HG02759 (cell line): ENCODE results near the gene NR1H2.
"Not testable (repeated sequence)": the region's sequence is repeated elsewhere in the genome, so short reads cannot be mapped to it uniquely, and the experiment has no call there.

Experiments
- ATAC-seq: cut with Tn5 transposase; IDR thresholded peaks from one replicate; pipeline ENCODE4 v1.9.1; 2021; ENCODE audit warnings: mild to moderate bottlenecking, moderate library complexity; ENCODE audit not compliant: unreplicated experiment

NR1H2 gene

GRCh38 chr19:50344661-50345318, 31.5 kb upstream of the NR1H2 start:
- peak; percentile 59 for ATAC-seq

- not testable (repeated sequence) for ATAC-seq
Observed at GRCh38 chr19:50347089-50347581, 29.1 kb upstream of the NR1H2 start.

GRCh38 chr19:50349277-50350057, 26.8 kb upstream of the NR1H2 start:
- no peak for ATAC-seq

GRCh38 chr19:50352242-50352641, 24.0 kb upstream of the NR1H2 start:
- no peak for ATAC-seq

- ATAC-seq: not testable (repeated sequence)
Observed at GRCh38 chr19:50353487-50353880, 22.8 kb upstream of the NR1H2 start.

- no peak for ATAC-seq
Observed at GRCh38 chr19:50356691-50357177, 19.5 kb upstream of the NR1H2 start.

- ATAC-seq: peak; percentile 58
Observed at GRCh38 chr19:50357178-50358100, 18.8 kb upstream of the NR1H2 start.

GRCh38 chr19:50358483-50359327, 17.6 kb upstream of the NR1H2 start:
- no peak for ATAC-seq

- ATAC-seq: no peak
Observed at GRCh38 chr19:50359328-50359818, 16.9 kb upstream of the NR1H2 start.

GRCh38 chr19:50361290-50362029, 14.8 kb upstream of the NR1H2 start:
- no peak for ATAC-seq

- no peak for ATAC-seq
Observed at GRCh38 chr19:50362030-50362412, 14.2 kb upstream of the NR1H2 start.

- no peak for ATAC-seq
Observed at GRCh38 chr19:50362656-50363424, 13.4 kb upstream of the NR1H2 start.

- no peak for ATAC-seq
Observed at GRCh38 chr19:50365434-50366306, 10.6 kb upstream of the NR1H2 start, which contains the start of gene NAPSA. Gene NAPSA (minus strand): TSS chr19:50365639. CDS start chr19:50365621, 18 bp downstream.

- peak; percentile 54 for ATAC-seq
Observed at GRCh38 chr19:50368649-50369570, 7.3 kb upstream of the NR1H2 start.

GRCh38 chr19:50371914-50372475, 4.3 kb upstream of the NR1H2 start:
- ATAC-seq: no peak

- ATAC-seq: no peak
Observed at GRCh38 chr19:50377051-50377461, 799 bp downstream of the NR1H2 start.
